Activated CD4-positive, alpha-beta T cell treated with anti-CD3 and anti-CD28 coated beads for 4 hours (primary cell): Measurements from ENCODE around the gene RNF157.
"Not testable (repeated sequence)": the region's sequence is repeated elsewhere in the genome, so short reads cannot be mapped to it uniquely, and the experiment has no call there.

Experiments used
- DNase-seq, 2 donors: peaks; one replicate each; pipeline ENCODE4 v3.0.0-alpha.2; 2020

The RNF157 gene

GRCh38 chr17:76252967-76253766 lies 12.9 kb upstream of the RNF157 start:
- DNase-seq: not testable (repeated sequence)

GRCh38 chr17:76252040-76252954 lies 12.0 kb upstream of the RNF157 start:
- no peak for DNase-seq

- no peak for DNase-seq
Observed at GRCh38 chr17:76251478-76252039, 11.3 kb upstream of the RNF157 start.

DNA sequence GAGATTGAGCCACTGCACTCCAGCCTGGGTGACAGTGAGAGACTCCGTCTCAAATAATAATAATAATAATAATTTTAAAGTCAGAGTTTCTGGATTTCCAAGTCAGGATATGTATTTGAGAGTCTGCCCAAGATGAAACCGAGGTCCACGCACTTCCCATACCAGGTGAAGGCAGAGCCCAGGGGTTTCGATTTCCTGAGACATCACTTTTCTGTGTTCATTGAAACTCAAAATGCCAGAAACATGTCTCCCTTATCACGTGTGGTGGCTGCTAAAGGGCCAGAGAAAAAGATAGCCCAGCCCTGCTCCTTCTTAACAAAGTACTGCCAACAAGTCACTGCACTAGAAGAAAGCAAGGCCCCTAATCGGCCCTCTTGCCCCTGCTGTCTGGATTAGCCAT lies 9.8 kb upstream of the RNF157 start:
- no peak for DNase-seq

DNA sequence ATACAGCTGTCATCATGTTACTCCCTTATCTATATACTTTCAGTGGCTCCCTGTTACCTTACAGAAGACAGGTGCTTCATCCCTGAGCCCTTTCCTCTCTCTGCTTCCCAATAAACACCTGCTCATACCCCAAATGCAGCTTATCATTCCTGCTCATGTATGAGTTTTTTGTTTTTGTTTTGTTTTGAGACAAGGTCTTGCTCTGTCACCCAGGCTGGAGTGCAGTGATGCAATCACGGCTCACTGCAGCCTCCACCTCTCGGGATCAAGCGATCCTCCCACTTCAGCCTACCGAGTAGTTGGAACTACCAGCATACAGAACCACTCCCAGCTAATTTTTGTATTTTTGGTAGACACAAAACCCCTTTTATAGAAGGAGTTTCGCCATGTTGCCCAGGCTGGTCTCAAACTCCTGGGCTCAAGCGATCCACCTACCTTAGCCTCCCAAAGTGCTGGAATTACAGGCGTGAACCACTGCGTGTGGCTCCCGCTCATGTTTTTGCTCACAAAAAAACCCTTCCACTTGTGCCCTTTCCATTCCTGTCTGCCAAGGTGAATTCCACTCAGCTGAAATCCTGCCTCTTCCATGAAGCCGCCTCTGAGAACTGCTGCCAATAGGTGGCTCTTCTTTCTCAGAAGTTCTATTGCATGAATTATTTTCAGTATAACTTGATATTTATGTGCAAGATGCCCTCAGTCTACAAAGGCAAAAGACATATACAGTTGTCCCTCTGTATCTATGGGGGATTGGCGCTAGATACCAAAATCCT lies 7.9 kb upstream of the RNF157 start:
- no peak for DNase-seq

DNA sequence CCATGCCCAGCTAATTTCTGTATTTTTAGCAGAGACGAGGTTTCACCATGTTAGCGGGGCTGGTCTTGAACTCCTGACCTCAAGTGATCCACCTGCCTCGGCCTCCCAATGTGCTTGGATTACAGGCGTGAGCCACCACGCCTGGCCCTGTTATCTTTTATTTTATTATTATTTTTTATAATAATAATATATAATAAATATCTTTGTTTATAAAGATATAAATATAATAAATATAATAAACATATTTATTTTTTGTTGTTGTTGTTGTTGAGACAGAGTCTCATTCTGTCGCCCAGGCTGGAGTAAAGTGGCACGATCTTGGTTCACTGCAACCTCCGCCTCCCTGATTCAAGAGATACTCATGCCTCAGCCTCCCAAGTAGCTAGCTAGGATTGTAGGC lies 7.0 kb upstream of the RNF157 start:
- no peak for DNase-seq

DNA sequence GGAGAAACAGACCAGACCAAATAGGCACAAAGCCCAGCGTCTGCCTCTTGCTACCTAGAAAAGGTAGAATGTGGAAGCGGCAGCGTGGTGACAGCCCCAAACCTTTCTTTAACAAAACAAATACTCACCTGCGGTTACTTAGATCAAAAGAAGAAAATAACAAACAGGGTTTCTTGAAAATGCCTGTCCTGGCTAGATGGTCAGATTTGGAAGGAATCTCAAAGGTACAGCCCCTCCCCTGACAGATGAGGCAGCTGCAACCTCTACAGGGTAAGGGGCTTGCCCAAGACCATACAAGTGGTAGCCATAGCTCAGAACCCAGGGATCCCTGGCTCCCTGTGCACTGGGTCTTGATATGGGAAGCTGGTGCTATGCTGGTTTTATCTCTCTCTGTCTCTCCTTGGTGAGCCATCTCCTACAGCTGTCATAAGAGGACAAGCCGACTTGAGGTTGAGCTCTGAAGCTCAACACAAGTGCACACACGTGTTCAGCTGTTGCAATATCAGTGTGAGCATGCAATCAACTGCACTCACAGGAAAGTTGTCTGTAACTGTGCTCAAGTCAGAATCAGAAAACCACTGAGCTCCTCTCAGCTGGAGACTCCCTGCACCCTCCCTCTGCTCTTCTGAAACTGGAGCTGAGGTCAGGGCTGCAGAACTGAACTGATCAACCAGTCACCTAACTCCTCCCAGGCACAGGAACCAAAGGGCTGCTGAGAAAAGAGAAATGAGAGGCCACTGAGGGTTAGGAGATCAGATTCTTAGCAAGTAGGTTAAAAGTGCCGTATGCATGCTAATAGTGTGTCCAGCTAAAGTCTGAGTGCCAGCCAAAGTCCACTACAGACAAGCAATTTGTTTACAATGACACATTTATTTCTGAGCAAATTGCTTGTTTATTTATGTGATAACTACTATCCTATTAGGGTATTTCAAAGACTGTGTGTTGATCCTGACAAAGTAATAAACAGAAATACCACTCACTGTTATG lies 6.1 kb upstream of the RNF157 start:
- DNase-seq: peak in 1 of 2 donors; percentile 16

- DNase-seq: not testable (repeated sequence)
Observed at GRCh38 chr17:76244721-76245120, 4.4 kb upstream of the RNF157 start.

- no peak for DNase-seq
Observed at GRCh38 chr17:76243826-76244679, 3.8 kb upstream of the RNF157 start.

- no peak for DNase-seq
Observed at GRCh38 chr17:76241691-76242255, 1.5 kb upstream of the RNF157 start.

DNA sequence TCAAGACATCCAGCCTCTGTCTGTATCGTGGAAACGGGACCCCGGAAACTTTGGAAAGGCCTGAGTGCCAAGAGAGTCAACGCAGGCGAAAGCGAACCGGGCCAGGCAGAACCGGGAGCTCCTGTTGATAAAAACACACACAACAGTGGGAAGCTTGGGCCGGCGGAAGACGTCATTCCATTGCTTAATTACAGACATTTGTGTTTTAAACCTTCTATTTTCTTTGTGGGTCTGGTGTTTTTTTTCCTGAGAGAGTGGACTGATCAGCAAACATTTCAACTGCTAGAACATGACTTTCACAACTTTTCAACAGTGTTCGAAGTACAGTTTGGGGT lies 878 bp upstream of the RNF157 start:
- no peak for DNase-seq

GRCh38 chr17:76239538-76240274 lies 587 bp downstream of the RNF157 start:
- DNase-seq: no peak

GRCh38 chr17:76238847-76239537 lies 1.3 kb downstream of the RNF157 start:
- no peak for DNase-seq

GRCh38 chr17:76237859-76238313 lies 2.4 kb downstream of the RNF157 start:
- no peak for DNase-seq

DNA sequence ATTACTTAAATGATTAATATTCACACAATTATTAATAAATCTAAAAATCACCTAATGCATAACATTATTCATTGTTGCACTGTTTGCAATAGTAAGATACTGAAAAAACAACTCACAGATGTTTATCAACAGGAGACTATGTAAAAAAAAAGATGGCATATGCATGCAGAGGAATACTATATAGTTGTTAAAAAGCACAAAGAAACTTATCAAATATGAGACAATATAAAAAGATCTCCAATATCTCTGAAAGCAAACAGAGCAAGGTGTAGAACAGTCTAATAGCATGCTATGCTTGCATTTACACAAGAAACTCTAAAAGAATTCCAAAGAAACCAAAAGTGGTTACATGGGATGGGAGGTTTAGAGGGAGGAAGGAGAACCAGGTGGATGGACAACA lies 3.7 kb downstream of the RNF157 start:
- DNase-seq: no peak

DNA sequence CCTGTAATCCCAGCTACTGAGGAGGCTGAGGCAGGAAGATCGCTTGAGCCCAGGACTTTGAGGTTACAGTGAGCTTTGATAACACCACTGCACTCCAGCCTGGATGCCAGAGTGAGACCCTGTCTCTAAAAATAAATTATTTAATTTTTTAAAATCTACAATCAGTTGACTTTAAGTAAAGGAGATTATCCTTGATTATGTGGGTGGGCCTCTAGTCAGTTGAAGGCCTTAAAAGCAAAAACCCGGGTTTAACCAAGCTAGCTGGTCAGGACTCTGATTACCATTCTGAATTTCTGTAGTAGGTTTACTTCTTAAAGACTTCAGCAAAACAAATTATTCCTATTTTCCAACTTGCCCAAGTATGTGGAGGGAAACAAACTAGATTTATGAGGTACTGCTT lies 4.4 kb downstream of the RNF157 start:
- no peak for DNase-seq

- DNase-seq: no peak
Observed at GRCh38 chr17:76234354-76234679, 6.0 kb downstream of the RNF157 start.

- DNase-seq: no peak
Observed at GRCh38 chr17:76233588-76234353, 6.5 kb downstream of the RNF157 start.
